Stimulated activated memory B cell treated with anti-CD40 and anti-IgM and Interleukin-4, amounts not matched to agents 10 μg/mL and 1 μg/mL and 100 μg/mL, for 72 hours (primary cell): ENCODE measurements around the gene GRM6.

Experiments used
- ATAC-seq: fragments of 150-1000 bp; cut with Tn5 transposase; 2 replicates; pipeline ENCODE4 v1.10.0; 2021
- H3K27ac Mint-ChIP-seq: one replicate; pipeline ENCODE4 v1.8.0; 2022; ENCODE audit warnings: mild to moderate bottlenecking, mixed read lengths
- H3K27me3 Mint-ChIP-seq: one replicate; pipeline ENCODE4 v1.8.0; 2022; ENCODE audit warnings: mixed read lengths
- H3K36me3 Mint-ChIP-seq: one replicate; pipeline ENCODE4 v1.8.0; 2022; ENCODE audit warnings: mixed read lengths
- H3K4me1 Mint-ChIP-seq: one replicate; pipeline ENCODE4 v1.8.0; 2022; ENCODE audit warnings: mixed read lengths
- H3K4me3 Mint-ChIP-seq: one replicate; pipeline ENCODE4 v1.8.0; 2022; ENCODE audit warnings: mild to moderate bottlenecking, moderate library complexity, mixed read lengths
- H3K9me3 Mint-ChIP-seq: one replicate; pipeline ENCODE4 v1.8.0; 2022; ENCODE audit warnings: mixed read lengths

GRM6 gene

GRCh38 chr5:178994580-178995340 lies at the start of gene GRM6:
TSS of gene GRM6 (minus strand) at chr5:178995320. CDS start at chr5:178994944, 376 bp downstream.
- Mint-ChIP-seq H3K4me3 (no peak within 1 kb of the TSS), H3K36me3 (no peaks in the 10 kb centered on the region), H3K9me3 (peaks cover 9% of the 10 kb centered on the region), H3K27ac (no peak within 1 kb of the TSS), H3K27me3 (peaks cover 61% of the 10 kb centered on the region), H3K4me1 (no peaks in the 10 kb centered on the region)
- no peak for ATAC-seq

GRCh38 chr5:179044765-179045164 lies 49.6 kb upstream of the GRM6 start:
- ATAC-seq: no peak
- Mint-ChIP-seq H3K27ac (no peak overlapping the region), H3K4me1 (peaks cover 6% of the 10 kb centered on the region), H3K36me3 (no peaks in the 10 kb centered on the region), H3K9me3 (peaks cover 20% of the 10 kb centered on the region), H3K27me3 (no peaks in the 10 kb centered on the region), H3K4me3 (no peak overlapping the region)

DNA sequence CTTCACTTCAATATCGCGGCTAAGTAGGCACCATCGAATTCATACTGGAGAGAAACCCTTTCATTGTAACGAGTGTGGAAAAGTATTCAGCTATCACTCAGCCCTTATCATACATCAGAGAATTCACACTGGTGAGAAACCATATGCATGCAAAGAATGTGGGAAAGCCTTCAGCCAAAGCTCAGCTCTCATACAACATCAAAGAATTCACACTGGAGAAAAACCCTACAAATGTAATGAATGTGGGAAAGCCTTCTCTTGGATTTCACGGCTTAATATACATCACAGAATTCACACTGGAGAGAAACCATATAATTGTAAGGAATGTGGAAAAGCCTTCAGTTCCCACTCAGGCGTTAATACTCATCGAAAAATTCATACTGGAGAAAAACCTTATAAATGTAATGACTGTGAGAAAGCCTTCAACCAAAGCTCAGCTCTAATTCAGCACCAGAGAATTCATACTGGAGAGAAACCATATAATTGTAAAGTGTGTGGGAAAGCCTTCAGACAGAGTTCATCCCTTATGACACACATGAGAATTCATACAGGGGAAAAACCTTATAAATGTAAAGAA lies 38.0 kb upstream of the GRM6 start:
- no peak overlapping the region for H3K27ac Mint-ChIP-seq

DNA sequence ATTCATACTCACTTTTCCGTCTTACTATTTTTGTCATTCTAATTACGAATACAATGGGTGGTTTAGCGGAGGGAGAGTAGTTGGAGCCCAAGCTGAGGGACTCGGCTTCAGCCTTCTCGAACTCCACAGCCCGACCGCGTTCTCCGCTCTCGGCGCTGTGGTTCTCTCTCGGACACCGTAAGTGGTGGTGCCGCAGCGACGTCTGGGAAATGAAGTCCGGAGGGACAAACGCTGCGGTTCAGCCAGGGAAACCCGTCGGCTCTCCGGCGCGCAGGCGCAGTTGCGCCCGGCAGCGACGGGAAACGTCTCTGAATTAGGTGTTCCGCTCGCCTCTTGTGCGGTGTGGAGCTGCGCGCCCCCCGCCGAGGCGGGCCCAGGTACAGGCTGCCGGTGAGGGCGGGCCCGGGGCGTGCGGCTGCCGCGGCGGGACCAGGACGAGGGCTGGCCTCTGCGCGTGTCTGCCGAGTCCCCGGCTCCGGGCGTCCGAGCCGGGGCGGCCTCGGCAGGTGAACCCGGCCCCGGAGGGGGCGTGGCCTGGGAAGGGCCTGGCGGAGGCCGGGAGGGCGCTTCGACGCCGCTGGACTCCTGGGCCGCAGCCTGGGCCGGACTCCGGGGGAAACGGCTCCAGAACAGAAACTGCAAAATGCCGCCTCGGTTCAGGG lies 28.5 kb upstream of the GRM6 start, which contains the start of gene ZNF879:
ZNF879 (plus strand) TSS at position 277 of the 662 bp plus-strand sequence. CDS start 1,201 bp downstream, outside the sequence.
- Mint-ChIP-seq H3K4me3 (peak within 1 kb of the TSS; percentile 97), H3K4me1 (peaks cover 13% of the 10 kb centered on the region), H3K27me3 (no peaks in the 10 kb centered on the region), H3K27ac (peak within 1 kb of the TSS; percentile 88), H3K9me3 (peaks cover 11% of the 10 kb centered on the region), H3K36me3 (peaks cover 37% of the 10 kb centered on the region)
- ATAC-seq: peak; percentile 96

More for the DNA sequence above, 38.0 kb upstream of the GRM6 start:
- H3K4me3 Mint-ChIP-seq: no peak overlapping the region
- H3K27me3 Mint-ChIP-seq: no peaks in the 10 kb centered on the region
- H3K36me3 Mint-ChIP-seq: peaks cover 55% of the 10 kb centered on the region
- peaks cover 38% of the 10 kb centered on the region for H3K9me3 Mint-ChIP-seq
- ATAC-seq: no peak
- no peaks in the 10 kb centered on the region for H3K4me1 Mint-ChIP-seq

GRCh38 chr5:179008667-179009066 lies 13.5 kb upstream of the GRM6 start:
- H3K36me3 Mint-ChIP-seq: no peaks in the 10 kb centered on the region
- H3K9me3 Mint-ChIP-seq: peaks cover 34% of the 10 kb centered on the region
- no peaks in the 10 kb centered on the region for H3K27me3 Mint-ChIP-seq
- no peak overlapping the region for H3K27ac Mint-ChIP-seq
- no peaks in the 10 kb centered on the region for H3K4me1 Mint-ChIP-seq
- no peak for ATAC-seq
- H3K4me3 Mint-ChIP-seq: no peak overlapping the region

DNA sequence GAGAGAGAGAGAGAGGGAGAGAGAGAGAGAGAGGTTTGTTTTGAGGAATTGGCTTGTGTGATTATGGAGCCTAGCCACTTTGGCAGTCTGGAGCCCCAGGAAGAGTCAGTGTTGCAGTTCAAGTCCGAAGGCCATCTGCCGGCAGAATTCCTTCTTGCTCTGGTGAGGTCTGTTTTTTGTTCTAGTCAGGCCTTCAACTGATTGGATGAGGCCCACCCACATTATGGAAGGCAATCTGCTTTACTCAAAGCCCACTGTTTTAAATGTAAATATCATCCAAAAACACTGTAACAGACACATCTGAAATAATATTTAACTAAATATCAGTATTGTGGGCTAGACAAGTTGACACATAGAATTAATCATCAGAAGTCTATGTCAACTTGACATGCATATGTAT lies 11.4 kb upstream of the GRM6 start:
- Mint-ChIP-seq H3K27me3 (peaks cover 13% of the 10 kb centered on the region), H3K9me3 (peaks cover 34% of the 10 kb centered on the region)

DNA sequence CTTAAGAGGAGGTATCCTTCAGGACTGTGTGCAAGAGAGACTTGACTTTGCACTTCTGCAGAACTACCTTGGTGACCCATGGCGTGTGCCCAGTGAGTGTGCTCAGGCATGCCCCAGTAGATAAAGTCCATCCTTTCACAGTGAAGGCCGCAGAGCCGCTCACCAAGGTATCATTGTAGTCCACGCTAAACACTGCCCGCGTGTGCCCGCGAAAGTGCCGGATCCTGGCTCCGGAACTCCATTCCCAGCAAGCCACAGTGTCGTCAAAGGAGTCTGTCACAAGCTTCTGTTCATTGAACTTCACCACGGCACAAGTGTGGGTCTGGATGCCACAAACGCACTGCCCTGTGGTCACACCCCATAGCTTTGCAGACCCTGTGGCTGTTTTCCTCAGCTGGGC lies 3.3 kb upstream of the GRM6 start:
- no peak for ATAC-seq
- H3K27ac Mint-ChIP-seq: no peak overlapping the region
- H3K36me3 Mint-ChIP-seq: peaks cover 8% of the 10 kb centered on the region
- H3K4me1 Mint-ChIP-seq: no peaks in the 10 kb centered on the region
- H3K9me3 Mint-ChIP-seq: peaks cover 6% of the 10 kb centered on the region
- no peak overlapping the region for H3K4me3 Mint-ChIP-seq
- peaks cover 53% of the 10 kb centered on the region for H3K27me3 Mint-ChIP-seq

More for the DNA sequence above, 11.4 kb upstream of the GRM6 start:
- H3K4me1 Mint-ChIP-seq: no peaks in the 10 kb centered on the region
- peaks cover 8% of the 10 kb centered on the region for H3K36me3 Mint-ChIP-seq
- H3K27ac Mint-ChIP-seq: no peak overlapping the region
- ATAC-seq: no peak
- H3K4me3 Mint-ChIP-seq: no peak overlapping the region

DNA sequence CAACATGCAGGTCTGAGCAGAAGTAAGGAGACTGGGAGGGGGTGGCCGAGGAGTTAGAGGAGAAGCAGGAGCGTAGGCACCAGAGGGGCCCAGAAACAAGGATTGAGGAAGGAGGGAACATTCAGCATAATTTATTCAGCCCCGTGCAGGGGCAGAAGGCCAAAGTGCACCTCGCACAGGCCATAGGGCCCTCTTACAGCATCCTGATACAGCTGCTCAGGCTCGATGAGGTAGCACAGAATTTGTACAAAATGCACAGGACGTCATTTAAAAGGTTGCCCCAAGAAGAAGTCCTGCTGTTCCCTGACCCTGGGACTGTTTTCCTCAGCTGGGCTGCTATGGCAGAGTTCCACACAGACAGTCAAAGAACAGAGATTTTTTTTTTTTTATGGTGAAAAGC lies 2.1 kb upstream of the GRM6 start:
- H3K27me3 Mint-ChIP-seq: peaks cover 59% of the 10 kb centered on the region
- peaks cover 5% of the 10 kb centered on the region for H3K36me3 Mint-ChIP-seq
- no peak for ATAC-seq
- peaks cover 5% of the 10 kb centered on the region for H3K9me3 Mint-ChIP-seq
- H3K27ac Mint-ChIP-seq: no peak overlapping the region
- H3K4me1 Mint-ChIP-seq: no peaks in the 10 kb centered on the region
- H3K4me3 Mint-ChIP-seq: no peak overlapping the region

- peaks cover 5% of the 10 kb centered on the region for H3K9me3 Mint-ChIP-seq
- H3K27me3 Mint-ChIP-seq: peaks cover 61% of the 10 kb centered on the region
Observed at GRCh38 chr5:178996156-178996555, 1.0 kb upstream of the GRM6 start.

GRCh38 chr5:178995341-178995690 lies 196 bp upstream of the GRM6 start:
- no peaks in the 10 kb centered on the region for H3K4me1 Mint-ChIP-seq
- H3K4me3 Mint-ChIP-seq: no peak overlapping the region
- H3K36me3 Mint-ChIP-seq: no peaks in the 10 kb centered on the region
- H3K27ac Mint-ChIP-seq: no peak overlapping the region
- peaks cover 61% of the 10 kb centered on the region for H3K27me3 Mint-ChIP-seq
- ATAC-seq: no peak
- H3K9me3 Mint-ChIP-seq: peaks cover 6% of the 10 kb centered on the region

More at GRCh38 chr5:178996156-178996555, 1.0 kb upstream of the GRM6 start:
- H3K4me3 Mint-ChIP-seq: no peak overlapping the region
- no peak overlapping the region for H3K27ac Mint-ChIP-seq
- H3K4me1 Mint-ChIP-seq: no peaks in the 10 kb centered on the region
- no peak for ATAC-seq
- no peaks in the 10 kb centered on the region for H3K36me3 Mint-ChIP-seq

DNA sequence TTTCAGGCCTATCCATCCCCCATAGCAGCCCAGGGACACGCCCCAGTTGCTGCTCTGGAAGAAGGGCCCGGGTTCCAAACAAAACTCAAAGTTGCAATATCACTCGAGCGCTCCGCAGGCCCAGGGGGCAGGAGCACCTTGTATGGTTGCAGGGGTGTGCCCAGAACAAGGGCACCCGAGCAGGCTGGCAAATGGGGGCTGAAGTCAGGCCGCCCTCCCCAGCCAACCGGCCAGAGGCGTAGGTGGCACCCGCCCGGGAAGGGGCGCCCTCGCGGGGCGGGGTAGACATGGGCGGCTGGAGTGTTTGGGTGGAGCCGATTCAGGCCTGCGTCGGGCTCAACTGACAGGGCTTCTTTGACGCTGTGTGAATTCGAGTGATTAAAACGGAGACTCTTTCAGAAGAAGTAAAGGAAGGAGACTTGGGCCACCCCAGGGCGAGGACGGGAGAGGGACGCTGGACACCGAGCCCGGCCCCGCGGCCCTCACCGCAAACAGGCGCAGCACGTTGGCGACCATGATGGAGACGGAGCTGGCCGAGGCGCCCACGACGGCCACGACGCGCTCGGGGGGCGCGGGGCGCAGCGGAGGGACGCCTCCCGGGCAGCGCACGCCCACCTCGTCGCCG lies 1.1 kb downstream of the GRM6 start:
- ATAC-seq: no peak
- Mint-ChIP-seq H3K27ac (no peak overlapping the region), H3K36me3 (no peaks in the 10 kb centered on the region), H3K9me3 (peaks cover 15% of the 10 kb centered on the region), H3K4me3 (no peak overlapping the region), H3K27me3 (peaks cover 58% of the 10 kb centered on the region), H3K4me1 (no peaks in the 10 kb centered on the region)

DNA sequence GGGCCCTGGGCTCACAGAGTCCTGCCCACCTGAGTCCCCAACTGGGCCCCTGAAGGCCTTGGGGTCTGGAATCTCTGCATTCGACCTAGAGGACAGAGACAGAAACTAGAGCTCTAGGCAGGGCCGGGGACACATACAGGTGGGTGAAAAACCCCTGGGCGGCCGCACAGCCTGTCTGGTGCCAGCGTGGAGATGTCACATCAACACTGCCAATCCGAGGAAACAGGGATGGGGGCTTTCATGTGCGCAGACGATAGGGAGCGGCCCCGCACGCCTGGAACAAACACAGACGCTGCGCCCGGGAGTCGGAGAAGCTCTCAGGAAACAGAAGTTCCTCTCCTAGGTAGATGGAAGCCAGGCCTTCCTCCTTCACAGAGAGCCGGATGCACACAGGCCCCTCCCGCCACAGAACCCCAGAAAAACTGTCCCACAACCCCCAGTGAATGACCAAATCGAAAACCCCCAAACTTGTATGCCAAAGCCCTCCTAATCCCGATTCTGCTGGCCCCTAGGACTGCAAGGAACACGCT lies 1.8 kb downstream of the GRM6 start:
- no peaks in the 10 kb centered on the region for H3K4me1 Mint-ChIP-seq
- peaks cover 53% of the 10 kb centered on the region for H3K27me3 Mint-ChIP-seq
- H3K9me3 Mint-ChIP-seq: peaks cover 15% of the 10 kb centered on the region
- no peaks in the 10 kb centered on the region for H3K36me3 Mint-ChIP-seq
- ATAC-seq: no peak
- H3K4me3 Mint-ChIP-seq: no peak overlapping the region
- H3K27ac Mint-ChIP-seq: no peak overlapping the region

DNA sequence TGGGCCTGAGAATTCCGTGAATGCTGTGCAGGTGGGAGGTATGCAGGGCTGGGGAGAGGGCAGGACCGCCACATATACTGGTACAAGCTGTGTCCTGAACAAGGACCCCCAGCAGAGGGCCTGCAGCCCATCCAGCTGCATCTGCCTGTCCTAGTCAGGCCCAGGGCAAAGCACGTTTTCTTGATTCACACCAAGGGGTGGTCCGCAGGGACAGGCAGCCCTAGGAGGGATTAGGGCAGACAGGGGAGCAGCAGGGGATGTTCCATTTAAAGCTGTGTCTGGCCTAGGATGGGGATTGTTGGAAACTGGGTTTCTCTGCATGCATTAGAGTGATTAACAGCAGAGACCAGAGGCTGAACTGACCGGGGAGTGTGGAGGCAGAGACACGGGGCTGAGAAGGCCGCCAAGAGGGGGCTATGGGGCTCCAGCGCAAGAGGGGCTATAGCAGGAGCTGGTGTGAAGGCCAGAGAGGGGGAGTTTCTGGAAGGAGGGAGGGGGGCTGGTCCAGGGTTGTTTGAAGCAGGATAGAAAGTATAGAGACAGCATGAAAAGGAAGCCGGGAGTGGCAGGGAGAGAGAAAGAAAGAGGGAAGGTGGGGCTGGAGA lies 2.7 kb downstream of the GRM6 start:
- Mint-ChIP-seq H3K9me3 (peaks cover 20% of the 10 kb centered on the region), H3K4me1 (no peaks in the 10 kb centered on the region), H3K27me3 (peaks cover 53% of the 10 kb centered on the region), H3K4me3 (no peak overlapping the region), H3K36me3 (no peaks in the 10 kb centered on the region), H3K27ac (no peak overlapping the region)
- no peak for ATAC-seq

DNA sequence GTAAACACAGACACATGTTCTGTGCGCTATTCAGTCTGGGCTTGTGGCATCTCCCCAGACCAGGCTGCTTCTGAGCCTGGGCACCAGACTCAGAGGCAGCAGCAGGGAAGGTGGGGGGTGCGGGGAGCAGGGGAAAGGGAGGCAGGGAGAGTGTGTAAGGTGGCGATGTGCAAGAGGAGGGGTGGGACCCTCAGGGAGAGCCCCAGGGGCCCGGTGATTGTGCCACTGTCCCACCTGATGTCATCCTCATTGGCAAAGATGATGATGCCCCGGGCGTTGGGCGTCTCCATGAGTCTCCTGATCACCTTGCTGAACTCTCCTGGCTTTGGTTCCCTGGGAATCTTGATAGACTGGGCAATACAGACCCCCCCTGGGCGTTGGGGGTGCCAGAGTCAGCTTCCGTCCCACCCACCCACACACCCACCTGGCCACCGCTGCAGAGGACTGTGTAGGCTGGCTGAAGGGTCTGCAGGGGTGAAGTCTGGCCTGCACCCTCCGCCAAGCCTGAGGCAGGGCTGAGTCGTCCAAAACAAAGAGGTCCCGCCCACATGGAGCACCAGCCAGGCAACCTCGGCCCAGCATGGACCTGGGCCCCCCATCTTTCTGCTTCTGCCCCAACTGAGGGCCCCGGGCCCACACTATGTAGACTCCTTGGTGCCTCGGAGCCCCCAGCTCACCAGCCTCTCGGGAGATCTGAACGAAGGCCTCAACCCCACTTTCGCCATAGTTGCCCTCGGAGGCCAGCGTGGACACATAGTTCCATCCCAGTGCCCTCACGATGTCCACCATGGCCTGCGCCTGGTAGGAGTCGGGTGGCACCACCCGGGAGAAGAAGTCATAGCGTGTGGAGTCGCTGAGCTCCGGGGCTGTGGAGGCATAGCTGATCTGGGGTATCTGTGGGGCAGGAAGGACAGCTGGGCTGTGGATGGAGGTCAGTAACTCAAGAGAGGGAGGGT lies 3.7 kb downstream of the GRM6 start:
- Mint-ChIP-seq H3K36me3 (no peaks in the 10 kb centered on the region), H3K4me3 (no peak overlapping the region), H3K9me3 (peaks cover 21% of the 10 kb centered on the region), H3K4me1 (no peaks in the 10 kb centered on the region), H3K27me3 (peaks cover 43% of the 10 kb centered on the region), H3K27ac (no peak overlapping the region)
- no peak for ATAC-seq
